ENCODE data around the gene DHRSX.

GRCh38 chrX:2263203-2263602 is 237.6 kb downstream of the DHRSX start:
- TF ChIP-seq, protein P1, sequence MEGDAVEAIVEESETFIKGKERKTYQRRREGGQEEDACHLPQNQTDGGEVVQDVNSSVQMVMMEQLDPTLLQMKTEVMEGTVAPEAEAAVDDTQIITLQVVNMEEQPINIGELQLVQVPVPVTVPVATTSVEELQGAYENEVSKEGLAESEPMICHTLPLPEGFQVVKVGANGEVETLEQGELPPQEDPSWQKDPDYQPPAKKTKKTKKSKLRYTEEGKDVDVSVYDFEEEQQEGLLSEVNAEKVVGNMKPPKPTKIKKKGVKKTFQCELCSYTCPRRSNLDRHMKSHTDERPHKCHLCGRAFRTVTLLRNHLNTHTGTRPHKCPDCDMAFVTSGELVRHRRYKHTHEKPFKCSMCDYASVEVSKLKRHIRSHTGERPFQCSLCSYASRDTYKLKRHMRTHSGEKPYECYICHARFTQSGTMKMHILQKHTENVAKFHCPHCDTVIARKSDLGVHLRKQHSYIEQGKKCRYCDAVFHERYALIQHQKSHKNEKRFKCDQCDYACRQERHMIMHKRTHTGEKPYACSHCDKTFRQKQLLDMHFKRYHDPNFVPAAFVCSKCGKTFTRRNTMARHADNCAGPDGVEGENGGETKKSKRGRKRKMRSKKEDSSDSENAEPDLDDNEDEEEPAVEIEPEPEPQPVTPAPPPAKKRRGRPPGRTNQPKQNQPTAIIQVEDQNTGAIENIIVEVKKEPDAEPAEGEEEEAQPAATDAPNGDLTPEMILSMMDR (IDR thresholded peaks at IDR 0.05) = no peak
- TF ChIP-seq POLR2A (IDR thresholded peaks at IDR 0.05) = no peak

Measured in testis (tissue), 2 donors.